ENCODE results near the gene SFSWAP.
"Not testable (repeated sequence)": the region's sequence is repeated elsewhere in the genome, so short reads cannot be mapped to it uniquely, and the experiment has no call there.

GRCh38 chr12:131706709-131707108 is 4.2 kb upstream of the SFSWAP start:
- TF ChIP-seq, protein P1, sequence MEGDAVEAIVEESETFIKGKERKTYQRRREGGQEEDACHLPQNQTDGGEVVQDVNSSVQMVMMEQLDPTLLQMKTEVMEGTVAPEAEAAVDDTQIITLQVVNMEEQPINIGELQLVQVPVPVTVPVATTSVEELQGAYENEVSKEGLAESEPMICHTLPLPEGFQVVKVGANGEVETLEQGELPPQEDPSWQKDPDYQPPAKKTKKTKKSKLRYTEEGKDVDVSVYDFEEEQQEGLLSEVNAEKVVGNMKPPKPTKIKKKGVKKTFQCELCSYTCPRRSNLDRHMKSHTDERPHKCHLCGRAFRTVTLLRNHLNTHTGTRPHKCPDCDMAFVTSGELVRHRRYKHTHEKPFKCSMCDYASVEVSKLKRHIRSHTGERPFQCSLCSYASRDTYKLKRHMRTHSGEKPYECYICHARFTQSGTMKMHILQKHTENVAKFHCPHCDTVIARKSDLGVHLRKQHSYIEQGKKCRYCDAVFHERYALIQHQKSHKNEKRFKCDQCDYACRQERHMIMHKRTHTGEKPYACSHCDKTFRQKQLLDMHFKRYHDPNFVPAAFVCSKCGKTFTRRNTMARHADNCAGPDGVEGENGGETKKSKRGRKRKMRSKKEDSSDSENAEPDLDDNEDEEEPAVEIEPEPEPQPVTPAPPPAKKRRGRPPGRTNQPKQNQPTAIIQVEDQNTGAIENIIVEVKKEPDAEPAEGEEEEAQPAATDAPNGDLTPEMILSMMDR (IDR thresholded peaks at IDR 0.05 in 8 of 11, conservative IDR thresholded peaks at IDR 0.05 in 3 of 11): not testable (repeated sequence)
- not testable (repeated sequence) for TF ChIP-seq POLR2A, POLR2AphosphoS5 (IDR thresholded peaks at IDR 0.05)

Measured in spleen (tissue), 7 donors.